Measurements from ENCODE around the gene TBC1D9. TPM values are rescaled to one million over a fixed set of nuclear protein-coding genes. Genes with fewer than 3 reads are reported as not detected.

The TBC1D9 gene
- polyA plus RNA-seq, 1 of the 3 experiments (the other 2 are of a cell fraction): 13.5 TPM

GRCh38 chr4:140604544-140604943 is 151.6 kb downstream of the TBC1D9 start:
- H3K9ac ChIP-seq: no peak overlapping the region
- H3K4me2 ChIP-seq: no peak overlapping the region
- DNase-seq: no peak
- POLR2A ChIA-PET: no interaction called here
- H3K27ac ChIP-seq (ENCODE audit: low read depth in 2 of 2, low read length in 1 of 2): no peak overlapping the region
- peaks cover 8% of the 10 kb centered on the region; the same call in 1 of the 2 replicates for H3K27me3 ChIP-seq (ENCODE audit: insufficient read depth)
- TF ChIP-seq RFX5 (IDR thresholded peaks at IDR 0.05; ENCODE audit: low read length) (no peak), FOXJ3 (CRISPR knock-in tag; IDR thresholded peaks at IDR 0.05) (no peak), MAX (IDR thresholded peaks at IDR 0.05; ENCODE audit: low read depth) (no peak), EZH2phosphoT487 (IDR thresholded peaks at IDR 0.05; ENCODE audit: borderline replicate concordance, low read depth) (no peak), RCOR1 (IDR thresholded peaks at IDR 0.05; ENCODE audit: low read length) (no peak), PBX3 (IDR thresholded peaks at IDR 0.05) (no peak), ELF1 (IDR thresholded peaks at IDR 0.05) (no peak), USF1 (IDR thresholded peaks at IDR 0.05; ENCODE audit: borderline replicate concordance, low read depth) (no peak), RAD21 (IDR thresholded peaks at IDR 0.05; ENCODE audit: low read length) (no peak), POLR2AphosphoS5 (IDR thresholded peaks at IDR 0.05; ENCODE audit: low read depth, low read length) (no peak), ZBTB33 (IDR thresholded peaks at IDR 0.05; ENCODE audit: borderline replicate concordance, low read depth) (no peak), RXRA (IDR thresholded peaks at IDR 0.05; ENCODE audit: borderline replicate concordance, low read depth) (no peak), FOXM1 (IDR thresholded peaks at IDR 0.05; ENCODE audit: low read depth) (no peak)
- no peaks in the 10 kb centered on the region for H3K36me3 ChIP-seq (replicated peaks in 1 of 2; ENCODE audit: control insufficient read depth in 1 of 2, insufficient read depth in 2 of 2, low read length in 1 of 2)
- H3F3A ChIP-seq (replicated peaks; ENCODE audit: insufficient read depth): no peaks in the 10 kb centered on the region
- H4K20me1 ChIP-seq (ENCODE audit: insufficient read depth): no peaks in the 10 kb centered on the region
- CTCF ChIA-PET: interaction anchor here (0.7 to 13.0 kb wide), 4 partner anchors 11 to 947 kb away, joined by 3 to 171 read pairs (median 4); no protein-coding TSS in a partner anchor
- H3K4me1 ChIP-seq (ENCODE audit: control insufficient read depth in 1 of 2, insufficient read depth in 2 of 2, low read depth in 1 of 2, low read length in 1 of 2): peaks cover 0 to 2% of the 10 kb centered on the region in 2 experiments; a peak in 1 of 4 replicates
- no peaks in the 10 kb centered on the region for H3K9me2 ChIP-seq
- H2AFZ ChIP-seq (ENCODE audit: low read depth): no peak overlapping the region
- no peaks in the 10 kb centered on the region for H3K79me2 ChIP-seq (ENCODE audit: insufficient read depth)
- H3K9me3 ChIP-seq: no peaks in the 10 kb centered on the region
- H3K4me3 ChIP-seq (ENCODE audit: low read depth in 2 of 2, low read length in 1 of 2): no peak overlapping the region
- 85% methylated on average over 4 of the region's 4 CpGs for WGBS (ENCODE audit: low lambda C conversion rate)

GRCh38 chr4:140603286-140603685 is 152.9 kb downstream of the TBC1D9 start:
- POLR2A ChIA-PET: no interaction called here
- CTCF ChIA-PET: interaction anchor here (13.0 kb wide), 1 partner anchor 242 kb away, joined by 171 read pairs; no protein-coding TSS in a partner anchor
- Histone ChIP-seq H3K9me2 (no peaks in the 10 kb centered on the region), H2AFZ (ENCODE audit: low read depth) (no peak overlapping the region), H4K20me1 (ENCODE audit: insufficient read depth) (no peaks in the 10 kb centered on the region), H3K4me1 (ENCODE audit: control insufficient read depth in 1 of 2, insufficient read depth in 2 of 2, low read depth in 1 of 2, low read length in 1 of 2) (no peaks in the 10 kb centered on the region; a peak in 1 of 4 replicates), H3K36me3 (replicated peaks in 1 of 2; ENCODE audit: control insufficient read depth in 1 of 2, insufficient read depth in 2 of 2, low read length in 1 of 2) (no peaks in the 10 kb centered on the region), H3K27me3 (ENCODE audit: insufficient read depth) (peaks cover 8% of the 10 kb centered on the region; the same call in 1 of the 2 replicates), H3K27ac (ENCODE audit: low read depth in 2 of 2, low read length in 1 of 2) (no peak overlapping the region), H3K4me2 (no peak overlapping the region), H3K9me3 (no peaks in the 10 kb centered on the region), H3K79me2 (ENCODE audit: insufficient read depth) (no peaks in the 10 kb centered on the region), H3K4me3 (ENCODE audit: low read depth in 2 of 2, low read length in 1 of 2) (no peak overlapping the region), H3F3A (replicated peaks; ENCODE audit: insufficient read depth) (no peaks in the 10 kb centered on the region), H3K9ac (no peak overlapping the region)
- no peak for DNase-seq
- no CpG with 5 or more reads among the region's 2 CpGs for WGBS (ENCODE audit: low lambda C conversion rate)
- TF ChIP-seq RXRA (IDR thresholded peaks at IDR 0.05; ENCODE audit: borderline replicate concordance, low read depth) (no peak), CTCF (IDR thresholded peaks at IDR 0.05) (no peak), IRF3 (IDR thresholded peaks at IDR 0.05; ENCODE audit: low read depth, low read length) (no peak), FOSL2 (IDR thresholded peaks at IDR 0.05; ENCODE audit: borderline replicate concordance, low read depth) (no peak), ZBTB33 (IDR thresholded peaks at IDR 0.05; ENCODE audit: borderline replicate concordance, low read depth) (no peak), TCF12 (IDR thresholded peaks at IDR 0.05) (no peak), RAD21 (IDR thresholded peaks at IDR 0.05; ENCODE audit: low read length) (no peak), SIN3A (IDR thresholded peaks at IDR 0.05; ENCODE audit: borderline replicate concordance, low read depth, low read length) (no peak), NFIC (IDR thresholded peaks at IDR 0.05; ENCODE audit: borderline replicate concordance) (no peak)

All from SK-N-SH (cell line).